ENCODE data around the gene ZNF614.

GRCh38 chr19:51978882-51979281 lies 49.3 kb downstream of the ZNF614 start:
- TF ChIP-seq FOXP2 (optimal IDR thresholded peaks at IDR 0.05; ENCODE audit: control extremely low read depth, extremely low read length, insufficient read depth) (no peak), POLR2AphosphoS5 (IDR thresholded peaks at IDR 0.05; ENCODE audit: borderline replicate concordance, low read depth, low read length) (no peak), EZH2 (IDR thresholded peaks at IDR 0.05) (no peak)
